Mammary epithelial cell (primary cell): ENCODE results near the gene RPS18.

Experiments used
- CTCF ChIP-seq, 2 donors: IDR thresholded peaks in 1 of 2; conservative IDR thresholded peaks in 1 of 2; 2 replicates each; pipeline ENCODE4 v1.5.1; 2011 to 2012; ENCODE audit warnings: inconsistent platforms in 2 of 2, low read length in 2 of 2, mild to moderate bottlenecking in 2 of 2, control low read depth in 1 of 2, low read depth in 1 of 2; ENCODE audit not compliant: insufficient read depth in 1 of 2; ENCODE audit errors: extremely low read depth in 1 of 2
- EZH2 ChIP-seq: IDR thresholded peaks from 2 replicates; pipeline ENCODE4 v1.6.1; 2012; ENCODE audit warnings: low read length, inconsistent platforms, borderline replicate concordance

- TF ChIP-seq CTCF (conservative IDR thresholded peaks at IDR 0.05 in 1 of 2, IDR thresholded peaks at IDR 0.05 in 1 of 2; ENCODE audit: extremely low read depth in 1 of 2, insufficient read depth in 1 of 2, low read depth in 1 of 2, low read length in 2 of 2) (no peak), EZH2 (no peak)
These were observed 45.5 kb downstream of the RPS18 start for GRCh38 chr6:33317419-33317668.
